ENCODE data around the gene ACCSL.

Gene ACCSL

GRCh38 chr11:44104481-44105294, 56.9 kb downstream of the ACCSL start:
- DNase-seq = peak; percentile 4

DNA sequence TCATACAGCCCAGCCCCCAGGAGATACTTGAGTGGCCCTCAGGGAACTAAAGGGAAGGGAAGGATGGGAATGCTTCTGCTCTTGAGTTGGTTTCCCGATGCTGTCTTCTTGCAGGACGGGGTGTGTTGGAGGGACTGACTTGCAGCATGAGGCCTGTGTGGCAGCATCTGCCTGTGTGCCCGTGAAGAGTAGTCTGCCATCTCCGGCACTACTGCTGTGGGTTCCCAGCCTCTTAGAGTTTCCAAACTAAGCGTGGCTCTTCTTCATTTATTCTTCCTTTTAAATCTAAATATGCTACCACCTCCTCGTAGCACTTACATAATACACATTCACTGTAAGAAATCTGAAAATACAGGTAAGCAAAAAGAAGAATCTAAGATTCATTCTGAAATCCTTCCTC, 60.5 kb downstream of the ACCSL start:
- no peak for DNase-seq

Measured in NCI-H82 (cell line).